K562 (cell line): ENCODE data around the gene HAP1. TPM values are rescaled to one million over a fixed set of nuclear protein-coding genes. Genes with fewer than 3 reads are reported as not detected.

Experiments
- ATAC-seq: fragments of 200-7000 bp; cut with Tn5 transposase; 3 replicates; pipeline ENCODE4 v1.9.1; 2020; ENCODE audit warnings: moderate library complexity
- BruUV-seq: library from RNA; stranded (reverse); fragments of 400-500 nt; replicated peaks from 2 replicates; lab custom pipeline; 2021; lab: Mats Ljungman, UMichigan
- CTCF ChIA-PET: fragments of 300-600 bp; formaldehyde crosslinking; extraction: SDS; loops from one replicate; lab custom pipeline; 2021; ENCODE audit warnings: low intra/inter-chr PET ratio; lab: Yijun Ruan, JAX
- POLR2A ChIA-PET: fragments of 300-600, 350-650 bp; sonication (Branson Sonifier 250); formaldehyde crosslinking; extraction: SDS; loops from one replicate; lab custom pipeline; 2021; ENCODE audit warnings: antibody characterized with exemption, inconsistent platforms; lab: Yijun Ruan, JAX
- DNase-seq, 4 experiments: peaks; one replicate each; pipeline versions ENCODE4 v3.0.0 to v3.0.0-alpha.2; 2011 to 2018; ENCODE audit warnings: low spot score in 3 of 4, mixed read lengths in 3 of 4; ENCODE audit errors: extremely low read depth in 1 of 4
- FAIRE-seq: peaks from 2 replicates; lab custom pipeline; 2011; peaks lifted over from hg19 to GRCh38; lab: Jason Lieb, UNC
- H2AFZ ChIP-seq: 2 replicates; pipeline ENCODE4 v1.6.0; 2011; ENCODE audit warnings: low read depth, low read length, control low read depth, inconsistent platforms
- H3K27ac ChIP-seq: fragments of 200-600 bp; 3 replicates; pipeline ENCODE4 v1.8.0; 2011; ENCODE audit warnings: low read depth, mild to moderate bottlenecking, control low read depth, inconsistent platforms, low read length, moderate library complexity, mixed read lengths; ENCODE audit errors: extremely low read depth
- H3K27me3 ChIP-seq, 2 experiments: fragments of 300-600 bp in 1 of 2; 2 replicates in 1 of 2; 3 replicates in 1 of 2; pipeline versions ENCODE4 v1.6.0 to v1.8.0; 2011; ENCODE audit warnings: inconsistent platforms in 2 of 2, low read length in 2 of 2, mild to moderate bottlenecking in 1 of 2, mixed read lengths in 1 of 2, moderate library complexity in 1 of 2; ENCODE audit not compliant: control insufficient read depth in 2 of 2, insufficient read depth in 2 of 2
- H3K36me3 ChIP-seq: fragments of 300-600 bp; 3 replicates; pipeline ENCODE4 v1.8.0; 2011; ENCODE audit warnings: mild to moderate bottlenecking, low read length, inconsistent platforms; ENCODE audit not compliant: control insufficient read depth, insufficient read depth
- H3K4me1 ChIP-seq, 2 experiments: fragments of 200-600 bp in 1 of 2; replicated peaks in 1 of 2; 2 replicates in 1 of 2; 3 replicates in 1 of 2; pipeline versions ENCODE4 v1.5.1 to v1.8.0; 2011; ENCODE audit warnings: inconsistent platforms in 2 of 2, low read length in 2 of 2, mild to moderate bottlenecking in 1 of 2, mixed read lengths in 1 of 2, moderate library complexity in 1 of 2; ENCODE audit not compliant: control insufficient read depth in 2 of 2, insufficient read depth in 2 of 2
- H3K4me2 ChIP-seq: 2 replicates; pipeline ENCODE4 v1.6.1; 2011; ENCODE audit warnings: low read length, control low read depth, inconsistent platforms, mixed read lengths; ENCODE audit not compliant: insufficient read depth
- H3K4me3 ChIP-seq: fragments of 200-600 bp; sonication (generic), shearing (Covaris generic); 2 replicates; pipeline ENCODE4 v1.5.1; 2016; ENCODE audit warnings: control low read depth, inconsistent platforms
- H3K79me2 ChIP-seq: fragments of 200-600 bp; 3 replicates; pipeline ENCODE4 v1.8.0; 2011; ENCODE audit warnings: low read length, inconsistent platforms; ENCODE audit not compliant: control insufficient read depth, insufficient read depth
- H3K9ac ChIP-seq, 2 experiments: 2 replicates each; pipeline versions ENCODE4 v1.6.0 to v1.6.1; 2011; ENCODE audit warnings: low read depth in 2 of 2, low read length in 2 of 2, control low read depth in 1 of 2, inconsistent platforms in 1 of 2, mild to moderate bottlenecking in 1 of 2, mixed read lengths in 1 of 2; ENCODE audit not compliant: insufficient read depth in 1 of 2
- H3K9me1 ChIP-seq: one replicate; pipeline ENCODE4 v1.6.0; 2011; ENCODE audit warnings: inconsistent platforms, mild to moderate bottlenecking, low read length, moderate library complexity; ENCODE audit not compliant: control insufficient read depth, insufficient read depth
- H3K9me3 ChIP-seq: replicated peaks from 2 replicates; pipeline ENCODE4 v1.5.1; 2011; ENCODE audit warnings: low read depth, low read length, inconsistent platforms; ENCODE audit not compliant: control insufficient read depth, insufficient read depth
- H4K20me1 ChIP-seq: replicated peaks from 2 replicates; pipeline ENCODE4 v1.6.1; 2011; ENCODE audit warnings: low read length, inconsistent platforms, mixed read lengths; ENCODE audit not compliant: control insufficient read depth, insufficient read depth
- CBX3 ChIP-seq, 2 experiments: IDR thresholded peaks; 1 replicate in 1 of 2; 2 replicates in 1 of 2; pipeline ENCODE4 v1.6.1; 2012; ENCODE audit warnings: inconsistent platforms in 2 of 2, low read length in 2 of 2, borderline replicate concordance in 1 of 2, control low read depth in 1 of 2
- SPI1 ChIP-seq: IDR thresholded peaks from 2 replicates; pipeline ENCODE4 v1.6.1; 2011; ENCODE audit warnings: low read depth, low read length, control low read depth, borderline replicate concordance
- THRA ChIP-seq: fragments of 450-650 bp; IDR thresholded peaks from 2 replicates; pipeline ENCODE4 v1.6.1; 2017; ENCODE audit warnings: mild to moderate bottlenecking, moderate library complexity
- ZSCAN29 ChIP-seq: fragments of 450-650 bp; IDR thresholded peaks from 2 replicates; pipeline ENCODE4 v1.6.1; 2017
- WGBS: fragments of 100-300 bp; shearing (Covaris generic); methylation state at CpG from one replicate; pipeline ENCODE4 v1.1.6; 2016; ENCODE audit warnings: low coverage, mixed read lengths; ENCODE audit not compliant: insufficient coverage; ENCODE audit errors: missing lambda C conversion rate; 5-methylcytosine and 5-hydroxymethylcytosine counted together
- in situ Hi-C: fragments of 300-500 bp; cut with MboI; formaldehyde crosslinking; loops from 4 replicates; pipeline ENCODE4 v1.15.0; 2018; ENCODE audit warnings: inconsistent platforms, mixed read lengths
- intact Hi-C: fragments of 100-400 bp; cut with micrococcal nuclease; formaldehyde crosslinking; loops from 2 replicates; pipeline ENCODE4 v1.14.2; 2022
- polyA plus RNA-seq, 8 experiments: library from polyadenylated mRNA; depleted of rRNA in 4 of 8; stranded (reverse) in 5 of 8; unstranded in 3 of 8; fragments of >200 nt; fragmentation: Nextera tagmentation in 2 of 8; fragmentation: Illumina TruSeq in 1 of 8; extraction: Ambion mirVana in 2 of 8; extraction: Trizol in 1 of 8; gene quantifications; 2 replicates each; pipeline versions ENCODE4 v1.2.1 to v1.2.3, GENCODE V29; 2011 to 2014; ENCODE audit warnings: inconsistent platforms in 1 of 8, missing spikeins in 1 of 8
- total RNA-seq, 7 experiments: library from RNA; depleted of rRNA in 6 of 7; stranded (reverse); fragments of >200 nt in 6 of 7; fragmentation: Illumina TruSeq in 2 of 7; extraction: Trizol in 2 of 7; gene quantifications; 2 replicates each; pipeline versions ENCODE4 v1.2.1 to v1.2.3, GENCODE V29; 2011 to 2021; ENCODE audit warnings: low replicate concordance in 1 of 7

Gene HAP1
- total and polyA plus RNA-seq, 9 of the 15 experiments (the other 6 are each of a cell fraction or from before 2014, with no cell fraction given) = under 0.01 to 0.09 (median 0.04) TPM; not detected in 6

- WGBS = 3% methylated on average over 4 of the region's 4 CpGs
- in situ Hi-C loops = loop anchor here (25.0 kb wide), 1 partner anchor 382 kb away; the partner anchor contains the start of genes DHX58, HSPB9 and KAT2A
- no peak overlapping the region for H3K9ac ChIP-seq
- no peak overlapping the region for H3K4me3 ChIP-seq
- H4K20me1 ChIP-seq = no peaks in the 10 kb centered on the region
- peaks cover 3 to 28% of the 10 kb centered on the region in 2 experiments; a peak in 3 of 5 replicates for H3K4me1 ChIP-seq
- H3K36me3 ChIP-seq = no peaks in the 10 kb centered on the region
- no TSS peak for BruUV-seq
- POLR2A ChIA-PET = interaction anchor here (0.9 to 2.3 kb wide), 2 partner anchors 12 to 41 kb away, joined by 3 to 21 read pairs; partner anchors contain the start of gene EIF1
- H3K27ac ChIP-seq = no peak overlapping the region
- no peak overlapping the region for H2AFZ ChIP-seq
- peak; percentile 7; the same call in 1 of the 3 replicates for ATAC-seq
- CTCF ChIA-PET = interaction anchor here (0.5 kb wide), 1 partner anchor 14 kb away, joined by 3 read pairs; no protein-coding TSS in a partner anchor
- no peak overlapping the region for H3K4me2 ChIP-seq
- TF ChIP-seq SPI1 (no peak), ZSCAN29 (no peak), THRA (no peak), CBX3 (IDR thresholded peaks at IDR 0.05; ENCODE audit: borderline replicate concordance in 1 of 2, low read length in 2 of 2) (no peak)
- TF ChIP-seq, all 486 proteins: peak for 0
- Histone ChIP-seq H3K9me3 (no peaks in the 10 kb centered on the region), H3K9me1 (no peaks in the 10 kb centered on the region), H3K27me3 (peaks cover 23 to 42% of the 10 kb centered on the region in 2 experiments; a peak in 4 of 5 replicates), H3K79me2 (no peaks in the 10 kb centered on the region)
- peak; percentile 48 for FAIRE-seq
- no peak for DNase-seq
- intact Hi-C loops = no loop called here
These were observed 4.0 kb downstream of the HAP1 start for GRCh38 chr17:41730479-41730878.
